HTR-8/SVneo (cell line): ENCODE measurements around the gene MYO5C.

Experiments used
- DNase-seq: peaks from one replicate; pipeline ENCODE4 v3.0.0; 2011; ENCODE audit warnings: low spot score, mixed read lengths; ENCODE audit not compliant: insufficient read length
- FAIRE-seq: peaks from 2 replicates; lab custom pipeline; 2011; peaks lifted over from hg19 to GRCh38; lab: Jason Lieb, UNC

Gene MYO5C

GRCh38 chr15:52281085-52282035 is 14.2 kb downstream of the MYO5C start:
- no peak for FAIRE-seq
- no peak for DNase-seq

- DNase-seq (no peak), FAIRE-seq (no peak)
These were observed 15.1 kb downstream of the MYO5C start for GRCh38 chr15:52280326-52281084.

- FAIRE-seq = no peak
- no peak for DNase-seq
These were observed 16.8 kb downstream of the MYO5C start for GRCh38 chr15:52278636-52279367.

- DNase-seq (no peak), FAIRE-seq (no peak)
These were observed 17.5 kb downstream of the MYO5C start for GRCh38 chr15:52278135-52278534.

GRCh38 chr15:52277575-52277974 is 18.0 kb downstream of the MYO5C start:
- no peak for DNase-seq
- no peak for FAIRE-seq

GRCh38 chr15:52276256-52276770 is 19.3 kb downstream of the MYO5C start:
- DNase-seq = no peak
- FAIRE-seq = no peak

GRCh38 chr15:52263563-52264282 is 31.9 kb downstream of the MYO5C start:
- FAIRE-seq = no peak
- DNase-seq = no peak

- peak; percentile 38 for FAIRE-seq
- DNase-seq = no peak
These were observed 33.2 kb downstream of the MYO5C start for GRCh38 chr15:52262364-52262763.

- DNase-seq (peak; percentile 71), FAIRE-seq (peak; percentile 42)
These were observed 33.9 kb downstream of the MYO5C start for GRCh38 chr15:52261498-52262242.

GRCh38 chr15:52261026-52261425 is 34.6 kb downstream of the MYO5C start:
- DNase-seq = no peak
- no peak for FAIRE-seq

GRCh38 chr15:52259503-52259902 is 36.1 kb downstream of the MYO5C start:
- DNase-seq = no peak
- no peak for FAIRE-seq

GRCh38 chr15:52258461-52258860 is 37.1 kb downstream of the MYO5C start:
- DNase-seq (no peak), FAIRE-seq (no peak)

- no peak for FAIRE-seq
- no peak for DNase-seq
These were observed 37.9 kb downstream of the MYO5C start for GRCh38 chr15:52257734-52258062.

GRCh38 chr15:52256930-52257733 is 38.5 kb downstream of the MYO5C start:
- DNase-seq (no peak), FAIRE-seq (no peak)

GRCh38 chr15:52256366-52256765 is 39.2 kb downstream of the MYO5C start:
- FAIRE-seq (no peak), DNase-seq (peak; percentile 50)

GRCh38 chr15:52255935-52256334 is 39.7 kb downstream of the MYO5C start:
- no peak for DNase-seq
- FAIRE-seq = no peak

GRCh38 chr15:52255008-52255407 is 40.6 kb downstream of the MYO5C start:
- DNase-seq (no peak), FAIRE-seq (no peak)

GRCh38 chr15:52254391-52254790 is 41.2 kb downstream of the MYO5C start:
- FAIRE-seq (no peak), DNase-seq (no peak)
